ENCODE results near the gene NFAT5. TPM values are rescaled to one million over a fixed set of nuclear protein-coding genes. Genes with fewer than 3 reads are reported as not detected.
"Not testable (repeated sequence)": the region's sequence is repeated elsewhere in the genome, so short reads cannot be mapped to it uniquely, and the experiment has no call there.

NFAT5 gene
- total and polyA plus RNA-seq, 9 of the 15 experiments (the other 6 are each of a cell fraction or from before 2014, with no cell fraction given) = 0.78 to 20.5 (median 12.4) TPM

GRCh38 chr16:69568676-69569075 lies 2.9 kb downstream of the NFAT5 start:
- no peak overlapping the region; the same call in 1 of the 2 replicates for H2AFZ ChIP-seq (ENCODE audit: low read depth, low read length)
- ATAC-seq = no peak
- intact Hi-C loops (cut with micrococcal nuclease) (loop anchor here (5.0 kb wide), 1 partner anchor 171 kb away; no protein-coding TSS in a partner anchor), in situ Hi-C loops (cut with MboI) (no loop called here)
- CTCF ChIA-PET (ENCODE audit: low intra/inter-chr PET ratio) = no interaction called here
- no peaks in the 10 kb centered on the region for H4K20me1 ChIP-seq (replicated peaks; ENCODE audit: control insufficient read depth, insufficient read depth, low read length)
- H3K4me2 ChIP-seq (ENCODE audit: insufficient read depth, low read length) = peak overlapping the region; percentile 75
- POLR2A ChIA-PET = interaction anchor here (1.0 to 6.5 kb wide), 4 partner anchors 9 to 73 kb away, joined by 3 to 31 read pairs (median 10); no protein-coding TSS in a partner anchor
- WGBS (ENCODE audit: insufficient coverage, low coverage, missing lambda C conversion rate) = 28% methylated on average over 2 of the region's 2 CpGs
- peaks cover 87% of the 10 kb centered on the region for H3K79me2 ChIP-seq (ENCODE audit: control insufficient read depth, insufficient read depth, low read length)
- H3K4me3 ChIP-seq = peak overlapping the region; percentile 98
- peaks cover 9 to 20% of the 10 kb centered on the region in 2 experiments for H3K4me1 ChIP-seq (replicated peaks in 1 of 2; ENCODE audit: control insufficient read depth in 2 of 2, insufficient read depth in 2 of 2, low read length in 2 of 2)
- H3K9me1 ChIP-seq (ENCODE audit: control insufficient read depth, insufficient read depth, low read length) = no peaks in the 10 kb centered on the region
- H3K27me3 ChIP-seq (ENCODE audit: control insufficient read depth in 2 of 2, insufficient read depth in 2 of 2, low read length in 2 of 2) = no peaks in the 10 kb centered on the region
- H3K36me3 ChIP-seq (ENCODE audit: control insufficient read depth, insufficient read depth, low read length) = peaks cover 17% of the 10 kb centered on the region
- peak overlapping the region in 1 of 2 experiments; percentile 90; a peak in 2 of 4 replicates for H3K9ac ChIP-seq (ENCODE audit: insufficient read depth in 1 of 2, low read depth in 2 of 2, low read length in 2 of 2)
- no peak for TF ChIP-seq L3MBTL2 (IDR thresholded peaks at IDR 0.05)
- TF ChIP-seq GTF2F1 (IDR thresholded peaks at IDR 0.05; ENCODE audit: low read depth, low read length) = no peak
- FAIRE-seq = no peak
- no TSS peak for BruUV-seq (replicated peaks)
- H3K9me3 ChIP-seq (replicated peaks; ENCODE audit: control insufficient read depth, insufficient read depth, low read depth, low read length) = no peaks in the 10 kb centered on the region
- no peak for DNase-seq (ENCODE audit: extremely low read depth in 1 of 4, low spot score in 3 of 4)
- peak overlapping the region; percentile 41; the same call in 2 of the 3 replicates for H3K27ac ChIP-seq (ENCODE audit: extremely low read depth, low read depth, low read length)

- H4K20me1 ChIP-seq (replicated peaks; ENCODE audit: control insufficient read depth, insufficient read depth, low read length); in situ Hi-C loops (cut with MboI); H3K4me2 ChIP-seq (ENCODE audit: insufficient read depth, low read length); H3K9me1 ChIP-seq (ENCODE audit: control insufficient read depth, insufficient read depth, low read length); H3K4me1 ChIP-seq (replicated peaks in 1 of 2; ENCODE audit: control insufficient read depth in 2 of 2, insufficient read depth in 2 of 2, low read length in 2 of 2); H3K4me3 ChIP-seq; CTCF ChIA-PET (ENCODE audit: low intra/inter-chr PET ratio); H3K9me3 ChIP-seq (replicated peaks; ENCODE audit: control insufficient read depth, insufficient read depth, low read depth, low read length); intact Hi-C loops (cut with micrococcal nuclease); BruUV-seq (replicated peaks); H3K9ac ChIP-seq (ENCODE audit: insufficient read depth in 1 of 2, low read depth in 2 of 2, low read length in 2 of 2); DNase-seq (ENCODE audit: extremely low read depth in 1 of 4, low spot score in 3 of 4); FAIRE-seq; H3K27ac ChIP-seq (ENCODE audit: extremely low read depth, low read depth, low read length); H2AFZ ChIP-seq (ENCODE audit: low read depth, low read length); H3K27me3 ChIP-seq (ENCODE audit: control insufficient read depth in 2 of 2, insufficient read depth in 2 of 2, low read length in 2 of 2): not testable (repeated sequence)
- H3K36me3 ChIP-seq (ENCODE audit: control insufficient read depth, insufficient read depth, low read length) = peaks cover 19% of the 10 kb centered on the region; the same call in 2 of the 3 replicates
- POLR2A ChIA-PET = interaction anchor here (1.0 to 2.2 kb wide), 2 partner anchors 11 to 16 kb away, joined by 4 to 17 read pairs; no protein-coding TSS in a partner anchor
- 86% methylated on average over 8 of the region's 9 CpGs for WGBS (ENCODE audit: insufficient coverage, low coverage, missing lambda C conversion rate)
- peaks cover 77% of the 10 kb centered on the region for H3K79me2 ChIP-seq (ENCODE audit: control insufficient read depth, insufficient read depth, low read length)
- peak; percentile 43; the same call in 1 of the 3 replicates for ATAC-seq
Measured at GRCh38 chr16:69578771-69579170, 13.0 kb downstream of the NFAT5 start.

Data from K562 (cell line).